Activated naive CD4-positive, alpha-beta T cell treated with anti-CD3 and anti-CD28 coated beads for 36 hours (primary cell): ENCODE data around the gene MAP2K7. TPM values are rescaled to one million over a fixed set of nuclear protein-coding genes. Genes with fewer than 3 reads are reported as not detected.
A peak's percentile ranks its signal among the peaks of the same experiment; 100 is the strongest.

Experiments
- CTCF ChIA-PET: fragments of 350-600 bp; sonication (Branson Sonifier 250); formaldehyde crosslinking; loops from one replicate; lab custom pipeline; 2021; ENCODE audit warnings: antibody characterized with exemption; lab: Charles Lee
- DNase-seq: peaks from one replicate; pipeline ENCODE4 v3.0.0-alpha.2; 2020
- H3K27ac Mint-ChIP-seq: one replicate; pipeline ENCODE4 v1.8.0; 2021; ENCODE audit warnings: mild to moderate bottlenecking, mixed read lengths
- H3K27me3 Mint-ChIP-seq: one replicate; pipeline ENCODE4 v1.8.0; 2021; ENCODE audit warnings: low read depth, mixed read lengths
- H3K36me3 Mint-ChIP-seq: one replicate; pipeline ENCODE4 v1.8.0; 2021; ENCODE audit warnings: low read depth, mixed read lengths
- H3K4me1 Mint-ChIP-seq: one replicate; pipeline ENCODE4 v1.8.0; 2021; ENCODE audit warnings: low read depth, mixed read lengths
- H3K4me3 Mint-ChIP-seq: one replicate; pipeline ENCODE4 v1.8.0; 2021; ENCODE audit warnings: mild to moderate bottlenecking, moderate library complexity, mixed read lengths
- H3K9me3 Mint-ChIP-seq: one replicate; pipeline ENCODE4 v1.8.0; 2021; ENCODE audit warnings: mixed read lengths
- intact Hi-C: fragments of 100-400 bp; cut with micrococcal nuclease; formaldehyde crosslinking; loops from one replicate; pipeline ENCODE4 v1.15.1; 2023
- total RNA-seq, 2 experiments: library from RNA; stranded (reverse); gene quantifications; one replicate each; pipeline ENCODE4 v1.2.3, GENCODE V29; 2021

The MAP2K7 gene
- total RNA-seq, 2 experiments from 2014 or later, result 39.1 to 39.8 TPM

DNA sequence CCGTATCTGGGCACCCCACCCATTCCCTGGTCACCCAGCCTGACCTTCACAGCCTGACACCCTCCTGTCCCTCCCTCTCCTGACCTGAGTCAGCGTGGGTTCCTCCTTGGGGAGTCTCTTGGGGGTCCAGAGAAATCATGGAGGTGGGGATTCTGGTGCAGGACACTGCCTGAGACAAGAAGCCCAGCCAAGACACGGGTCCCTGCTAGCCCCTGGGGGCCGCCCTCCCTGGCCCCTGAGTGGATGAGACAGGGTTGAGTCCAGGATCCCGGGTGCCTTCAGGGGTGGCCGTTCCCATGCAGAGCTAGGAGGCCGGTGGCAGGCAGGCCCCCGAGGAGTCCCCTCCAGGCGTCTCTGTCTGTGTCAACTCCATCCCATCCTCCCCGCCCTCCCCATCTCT is 1.6 kb downstream of the MAP2K7 start:
- Mint-ChIP-seq H3K27ac (no peak overlapping the region), H3K9me3 (no peaks in the 10 kb centered on the region), H3K4me3 (peak overlapping the region; percentile 80), H3K36me3 (peaks cover 11% of the 10 kb centered on the region), H3K4me1 (peaks cover 24% of the 10 kb centered on the region), H3K27me3 (no peaks in the 10 kb centered on the region)
- DNase-seq, result no peak
- CTCF ChIA-PET, result no interaction called here
- intact Hi-C loops, result no loop called here

- CTCF ChIA-PET, result no interaction called here
- H3K27ac Mint-ChIP-seq, result no peak overlapping the region
- intact Hi-C loops, result no loop called here
- no peaks in the 10 kb centered on the region for H3K9me3 Mint-ChIP-seq
- no peak for DNase-seq
- peak overlapping the region; percentile 66 for H3K4me3 Mint-ChIP-seq
- H3K27me3 Mint-ChIP-seq, result no peaks in the 10 kb centered on the region
- peaks cover 24% of the 10 kb centered on the region for H3K4me1 Mint-ChIP-seq
- H3K36me3 Mint-ChIP-seq, result peaks cover 16% of the 10 kb centered on the region
Observed at GRCh38 chr19:7905859-7906258, 2.2 kb downstream of the MAP2K7 start.

- H3K9me3 Mint-ChIP-seq, result no peaks in the 10 kb centered on the region
- no peak overlapping the region for H3K4me3 Mint-ChIP-seq
- peaks cover 19% of the 10 kb centered on the region for H3K36me3 Mint-ChIP-seq
- no peaks in the 10 kb centered on the region for H3K27me3 Mint-ChIP-seq
- no peak for DNase-seq
- peaks cover 24% of the 10 kb centered on the region for H3K4me1 Mint-ChIP-seq
- CTCF ChIA-PET, result interaction anchor here (0.6 kb wide), 1 partner anchor 343 kb away, joined by 3 read pairs; no protein-coding TSS in a partner anchor
- intact Hi-C loops, result no loop called here
- H3K27ac Mint-ChIP-seq, result peak overlapping the region; percentile 53
Observed at GRCh38 chr19:7907122-7907521, 3.4 kb downstream of the MAP2K7 start.

- peaks cover 20% of the 10 kb centered on the region for H3K36me3 Mint-ChIP-seq
- peak overlapping the region; percentile 53 for H3K27ac Mint-ChIP-seq
- intact Hi-C loops, result no loop called here
- H3K4me1 Mint-ChIP-seq, result peaks cover 22% of the 10 kb centered on the region
- no peak overlapping the region for H3K4me3 Mint-ChIP-seq
- CTCF ChIA-PET, result no interaction called here
- no peaks in the 10 kb centered on the region for H3K27me3 Mint-ChIP-seq
- DNase-seq, result no peak
- H3K9me3 Mint-ChIP-seq, result no peaks in the 10 kb centered on the region
Observed at GRCh38 chr19:7907544-7907943, 3.9 kb downstream of the MAP2K7 start.

- CTCF ChIA-PET, result interaction anchor here (0.9 kb wide), 1 partner anchor 40 kb away, joined by 4 read pairs; no protein-coding TSS in a partner anchor
- no peaks in the 10 kb centered on the region for H3K9me3 Mint-ChIP-seq
- H3K27me3 Mint-ChIP-seq, result no peaks in the 10 kb centered on the region
- intact Hi-C loops, result no loop called here
- peaks cover 22% of the 10 kb centered on the region for H3K36me3 Mint-ChIP-seq
- DNase-seq, result no peak
- peaks cover 21% of the 10 kb centered on the region for H3K4me1 Mint-ChIP-seq
- H3K27ac Mint-ChIP-seq, result no peak overlapping the region
- no peak overlapping the region for H3K4me3 Mint-ChIP-seq
Observed at GRCh38 chr19:7908078-7908699, 4.5 kb downstream of the MAP2K7 start.

DNA sequence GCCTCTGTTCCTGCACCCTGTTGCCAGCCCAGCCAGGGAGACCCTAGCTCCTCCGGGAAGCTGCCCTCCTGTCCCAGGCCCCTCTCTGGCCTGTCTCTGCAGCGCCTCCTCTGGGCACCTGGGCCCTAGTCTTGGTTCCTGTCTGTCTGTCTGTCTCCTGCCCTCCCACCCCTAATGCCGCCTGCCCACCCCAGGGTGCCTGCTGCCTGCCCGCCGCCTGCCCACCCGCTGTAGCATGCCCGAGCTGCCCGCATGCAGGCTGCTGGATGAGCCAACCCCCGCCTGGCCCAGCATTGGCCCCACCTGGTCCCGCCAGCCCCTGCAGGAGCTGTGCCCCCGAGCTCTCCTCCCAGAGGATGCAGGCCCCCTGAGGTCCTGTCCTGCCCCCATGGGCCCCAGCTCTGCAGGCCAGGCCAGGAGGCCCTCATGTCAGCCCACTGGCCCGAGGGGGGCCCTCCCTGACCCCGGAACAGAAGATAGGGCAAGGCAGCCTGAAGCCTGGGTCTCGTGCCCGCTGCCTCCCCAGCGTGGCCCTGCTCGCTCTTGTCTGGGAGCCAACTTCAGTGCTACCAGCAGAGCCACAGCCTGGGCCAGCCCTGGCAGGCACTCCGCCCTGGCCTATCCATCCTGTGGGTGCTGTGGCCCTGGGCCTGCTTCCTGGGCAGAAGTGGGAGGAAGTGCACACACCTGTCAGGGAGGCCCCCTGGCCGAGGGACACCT is 5.2 kb downstream of the MAP2K7 start:
- peaks cover 21% of the 10 kb centered on the region for H3K4me1 Mint-ChIP-seq
- no peaks in the 10 kb centered on the region for H3K9me3 Mint-ChIP-seq

DNA sequence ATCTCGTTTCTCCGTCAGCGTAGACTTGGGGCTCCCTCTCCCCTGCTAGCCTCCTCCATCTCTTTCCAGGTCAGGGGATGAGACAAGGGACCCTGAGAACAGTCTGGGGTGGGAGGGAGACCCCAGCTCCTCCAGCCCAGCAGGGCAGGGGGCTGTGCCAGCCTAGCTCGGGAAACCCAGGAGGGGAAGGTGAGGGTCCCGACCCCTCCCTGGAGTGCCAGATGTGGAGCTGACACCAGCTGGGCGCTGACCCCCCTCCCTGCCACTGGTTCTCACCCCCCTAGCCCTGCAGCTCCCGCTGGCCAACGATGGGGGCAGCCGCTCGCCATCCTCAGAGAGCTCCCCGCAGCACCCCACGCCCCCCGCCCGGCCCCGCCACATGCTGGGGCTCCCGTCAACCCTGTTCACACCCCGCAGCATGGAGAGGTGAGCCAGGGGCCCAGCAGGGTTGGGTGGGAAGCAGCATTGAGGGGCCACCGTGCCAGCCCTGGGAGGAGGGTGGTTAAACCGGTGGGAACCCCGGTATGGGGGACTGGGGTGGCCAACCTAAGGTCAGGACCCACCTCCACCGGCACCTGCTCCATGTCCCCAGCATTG is 5.9 kb downstream of the MAP2K7 start:
- intact Hi-C loops, result no loop called here
- Mint-ChIP-seq H3K9me3 (no peaks in the 10 kb centered on the region), H3K4me1 (peaks cover 21% of the 10 kb centered on the region), H3K4me3 (no peak overlapping the region), H3K27ac (no peak overlapping the region), H3K27me3 (no peaks in the 10 kb centered on the region), H3K36me3 (peaks cover 20% of the 10 kb centered on the region)
- CTCF ChIA-PET, result interaction anchor here (0.5 to 0.9 kb wide), 2 partner anchors 41 to 285 kb away, joined by 3 to 4 read pairs; no protein-coding TSS in a partner anchor
- no peak for DNase-seq

More for the DNA sequence above, 5.2 kb downstream of the MAP2K7 start:
- intact Hi-C loops, result no loop called here
- Mint-ChIP-seq H3K4me3 (no peak overlapping the region), H3K36me3 (peaks cover 20% of the 10 kb centered on the region), H3K27ac (no peak overlapping the region), H3K27me3 (no peaks in the 10 kb centered on the region)
- CTCF ChIA-PET, result interaction anchor here (0.9 kb wide), 1 partner anchor 40 kb away, joined by 4 read pairs; no protein-coding TSS in a partner anchor
- DNase-seq, result no peak

DNA sequence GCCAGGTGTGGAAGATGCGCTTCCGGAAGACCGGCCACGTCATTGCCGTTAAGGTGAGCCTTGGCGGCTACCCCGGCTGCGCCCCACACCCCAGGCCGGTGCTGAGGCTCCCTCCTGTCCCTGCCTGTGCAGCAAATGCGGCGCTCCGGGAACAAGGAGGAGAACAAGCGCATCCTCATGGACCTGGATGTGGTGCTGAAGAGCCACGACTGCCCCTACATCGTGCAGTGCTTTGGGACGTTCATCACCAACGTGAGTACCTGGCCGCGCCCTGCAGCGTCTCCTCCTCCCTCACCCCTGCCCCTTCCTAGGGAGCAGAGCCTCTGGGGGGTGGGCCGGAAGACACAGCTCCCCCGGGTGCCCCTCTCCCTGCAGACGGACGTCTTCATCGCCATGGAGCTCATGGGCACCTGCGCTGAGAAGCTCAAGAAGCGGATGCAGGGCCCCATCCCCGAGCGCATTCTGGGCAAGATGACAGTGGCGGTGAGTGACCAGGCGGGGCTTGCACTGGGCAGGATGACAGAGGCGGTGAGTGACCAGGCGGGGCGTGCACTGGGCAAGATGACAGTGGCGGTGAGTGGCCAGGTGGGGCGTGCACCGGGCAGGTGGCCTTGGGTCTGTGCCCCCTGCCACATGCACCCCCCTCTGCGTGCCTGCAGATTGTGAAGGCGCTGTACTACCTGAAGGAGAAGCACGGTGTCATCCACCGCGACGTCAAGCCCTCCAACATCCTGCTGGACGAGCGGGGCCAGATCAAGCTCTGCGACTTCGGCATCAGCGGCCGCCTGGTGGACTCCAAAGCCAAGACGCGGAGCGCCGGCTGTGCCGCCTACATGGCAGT is 6.9 kb downstream of the MAP2K7 start:
- Mint-ChIP-seq H3K27me3 (peaks cover 8% of the 10 kb centered on the region), H3K27ac (no peak overlapping the region), H3K36me3 (peaks cover 15% of the 10 kb centered on the region), H3K4me1 (peaks cover 14% of the 10 kb centered on the region), H3K4me3 (no peak overlapping the region), H3K9me3 (no peaks in the 10 kb centered on the region)
- CTCF ChIA-PET, result no interaction called here
- intact Hi-C loops, result no loop called here
- no peak for DNase-seq

GRCh38 chr19:7911508-7912143 is 7.9 kb downstream of the MAP2K7 start:
- Mint-ChIP-seq H3K9me3 (no peaks in the 10 kb centered on the region), H3K27ac (no peak overlapping the region), H3K27me3 (peaks cover 12% of the 10 kb centered on the region), H3K36me3 (peaks cover 12% of the 10 kb centered on the region), H3K4me3 (no peak overlapping the region), H3K4me1 (peaks cover 9% of the 10 kb centered on the region)
- intact Hi-C loops, result no loop called here
- CTCF ChIA-PET, result no interaction called here
- no peak for DNase-seq

DNA sequence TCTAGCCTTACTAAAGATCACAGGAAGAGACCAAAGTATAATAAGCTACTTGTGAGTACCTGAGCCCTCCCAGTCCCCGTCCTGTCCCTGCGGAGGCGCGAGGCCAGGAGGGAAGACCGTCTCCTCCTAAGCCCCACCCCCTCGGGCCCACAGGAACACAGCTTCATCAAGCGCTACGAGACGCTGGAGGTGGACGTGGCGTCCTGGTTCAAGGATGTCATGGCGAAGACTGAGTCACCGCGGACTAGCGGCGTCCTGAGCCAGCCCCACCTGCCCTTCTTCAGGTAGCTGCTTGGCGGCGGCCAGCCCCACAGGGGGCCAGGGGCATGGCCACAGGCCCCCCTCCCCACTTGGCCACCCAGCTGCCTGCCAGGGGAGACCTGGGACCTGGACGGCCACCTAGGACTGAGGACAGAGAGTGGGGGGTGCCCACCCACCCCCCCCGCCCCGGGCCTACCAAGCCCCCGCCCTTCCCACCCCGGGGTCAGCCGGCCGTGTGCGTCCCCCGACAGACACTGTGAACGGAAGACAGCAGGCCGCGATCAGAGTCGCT is 8.5 kb downstream of the MAP2K7 start:
- CTCF ChIA-PET, result no interaction called here
- intact Hi-C loops, result no loop called here
- H3K27ac Mint-ChIP-seq, result no peak overlapping the region

DNA sequence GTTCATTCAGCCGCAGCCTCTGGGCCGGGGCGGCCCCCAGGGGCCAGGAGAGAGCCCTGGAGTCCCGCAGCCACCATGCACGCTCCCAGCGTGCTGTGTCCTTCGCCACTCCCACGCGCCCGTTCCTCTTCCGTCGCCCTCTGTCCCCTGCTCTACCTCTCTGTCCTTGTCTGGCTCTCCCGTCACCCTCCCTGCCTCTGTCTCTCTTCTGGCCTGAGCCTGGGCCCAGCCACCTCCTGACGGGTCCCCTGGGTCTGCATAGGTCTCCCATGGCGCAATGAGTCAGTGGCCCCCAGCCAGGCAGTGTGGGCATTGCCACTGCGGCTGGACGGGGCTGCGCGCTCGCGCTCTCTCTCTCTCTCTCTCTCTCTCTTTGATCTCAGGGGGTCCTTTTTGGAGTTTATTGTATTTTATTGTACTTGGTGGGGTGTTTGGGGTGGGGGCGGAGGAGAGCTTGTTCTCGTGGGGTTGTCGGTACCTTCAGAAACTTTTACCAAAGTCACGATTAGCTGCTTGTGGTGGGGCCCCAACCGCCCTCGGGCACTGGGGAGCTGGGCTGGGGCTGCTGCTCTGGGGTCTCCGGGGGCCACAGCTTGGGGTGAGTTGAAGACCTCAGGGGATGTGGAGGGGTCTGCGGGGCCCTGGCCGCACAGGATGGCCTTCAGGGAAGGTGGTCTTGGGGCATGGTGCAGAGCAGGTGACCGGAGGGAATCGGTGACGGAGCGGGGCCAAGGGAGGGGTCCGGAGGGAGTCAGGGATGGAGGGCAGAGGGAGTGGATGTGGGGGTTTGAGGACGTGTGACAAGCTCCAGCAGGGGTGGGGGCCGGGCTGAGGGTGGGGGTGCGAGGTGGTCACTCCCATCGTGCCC is 9.3 kb downstream of the MAP2K7 start:
- Mint-ChIP-seq H3K4me3 (no peak overlapping the region), H3K4me1 (peaks cover 11% of the 10 kb centered on the region)

More for the DNA sequence above, 8.5 kb downstream of the MAP2K7 start:
- H3K36me3 Mint-ChIP-seq, result peaks cover 12% of the 10 kb centered on the region
- H3K4me3 Mint-ChIP-seq, result no peak overlapping the region
- H3K9me3 Mint-ChIP-seq, result no peaks in the 10 kb centered on the region
- peaks cover 16% of the 10 kb centered on the region for H3K27me3 Mint-ChIP-seq
- DNase-seq, result no peak
- peaks cover 12% of the 10 kb centered on the region for H3K4me1 Mint-ChIP-seq

More for the DNA sequence above, 9.3 kb downstream of the MAP2K7 start:
- Mint-ChIP-seq H3K9me3 (no peaks in the 10 kb centered on the region), H3K27ac (no peak overlapping the region), H3K27me3 (peaks cover 18% of the 10 kb centered on the region), H3K36me3 (peaks cover 12% of the 10 kb centered on the region)
- intact Hi-C loops, result no loop called here
- DNase-seq, result no peak
- CTCF ChIA-PET, result no interaction called here
